H1 (cell line): ENCODE measurements around the gene STXBP5. TPM values are rescaled to one million over a fixed set of nuclear protein-coding genes. Genes with fewer than 3 reads are reported as not detected.

Source experiments
- CTCF ChIA-PET: fragments of 300-600 bp; sonication (Branson Sonifier 250); formaldehyde crosslinking; loops from one replicate; lab custom pipeline; 2021; ENCODE audit not compliant: partially characterized antibody; lab: Charles Lee
- POLR2A ChIA-PET: fragments of 300-600 bp; sonication (Branson Sonifier 250); formaldehyde crosslinking; loops from one replicate; lab custom pipeline; 2021; ENCODE audit warnings: inconsistent platforms; ENCODE audit not compliant: partially characterized antibody; lab: Charles Lee
- DNase-seq, 2 experiments: peaks; one replicate each; pipeline versions ENCODE4 v3.0.0 to v3.0.0-alpha.2; 2010 to 2022; ENCODE audit warnings: low spot score in 2 of 2, low read depth in 1 of 2, mixed read lengths in 1 of 2
- FAIRE-seq: peaks from 2 replicates; lab custom pipeline; 2011; peaks lifted over from hg19 to GRCh38; lab: Jason Lieb, UNC
- H2AFZ ChIP-seq: 2 replicates; pipeline ENCODE4 v1.8.1; 2012; ENCODE audit warnings: low read length, inconsistent platforms
- H2AK5ac ChIP-seq: 2 replicates; pipeline ENCODE4 v1.6.1; 2013; ENCODE audit warnings: low read depth, low read length
- H2BK120ac ChIP-seq: replicated peaks from 2 replicates; pipeline ENCODE3; 2013; ENCODE audit warnings: low read depth, low read length, inconsistent platforms
- H2BK12ac ChIP-seq: 2 replicates; pipeline ENCODE4 v1.6.1; 2013; ENCODE audit warnings: low read depth, low read length
- H2BK15ac ChIP-seq: 2 replicates; pipeline ENCODE4 v1.6.1; 2013; ENCODE audit warnings: low read length
- H2BK20ac ChIP-seq: 2 replicates; pipeline ENCODE4 v1.6.1; 2013; ENCODE audit warnings: low read length
- H2BK5ac ChIP-seq: 2 replicates; pipeline ENCODE4 v1.6.1; 2013; ENCODE audit warnings: low read depth, low read length
- H3K14ac ChIP-seq: 2 replicates; pipeline ENCODE4 v1.6.1; 2013; ENCODE audit warnings: inconsistent platforms; ENCODE audit not compliant: insufficient read length
- H3K18ac ChIP-seq: 2 replicates; pipeline ENCODE4 v1.6.1; 2013; ENCODE audit warnings: low read length; ENCODE audit errors: extremely low read depth
- H3K23ac ChIP-seq: 2 replicates; pipeline ENCODE4 v1.6.1; 2013; ENCODE audit warnings: inconsistent platforms; ENCODE audit not compliant: insufficient read length
- H3K23me2 ChIP-seq: 2 replicates; pipeline ENCODE4 v1.6.1; 2013; ENCODE audit warnings: low read depth, low read length
- H3K27ac ChIP-seq: 2 replicates; pipeline ENCODE4 v1.6.1; 2011; ENCODE audit warnings: low read depth, low read length, inconsistent platforms
- H3K27me3 ChIP-seq, 4 experiments: replicated peaks in 1 of 4; 1 replicate in 1 of 4; 2 replicates in 3 of 4; pipeline versions ENCODE4 v1.6.1 to v1.8.1; 2011 to 2013; ENCODE audit warnings: low read length in 3 of 4, mild to moderate bottlenecking in 3 of 4, inconsistent platforms in 2 of 4, mixed read lengths in 2 of 4, moderate library complexity in 1 of 4; ENCODE audit not compliant: control insufficient read depth in 3 of 4, insufficient read depth in 3 of 4; ENCODE audit errors: extremely low read depth in 1 of 4
- H3K36me3 ChIP-seq, 4 experiments: 2 replicates each; pipeline versions ENCODE4 v1.6.1 to v1.8.1; 2011 to 2013; ENCODE audit warnings: mild to moderate bottlenecking in 4 of 4, low read length in 3 of 4, moderate library complexity in 2 of 4, control low read depth in 1 of 4, inconsistent platforms in 1 of 4; ENCODE audit not compliant: insufficient read depth in 4 of 4, control insufficient read depth in 2 of 4
- H3K4ac ChIP-seq: replicated peaks from 2 replicates; pipeline ENCODE3; 2013; ENCODE audit warnings: low read length, low read depth, mixed read lengths, inconsistent platforms; ENCODE audit not compliant: insufficient read length
- H3K4me1 ChIP-seq, 4 experiments: replicated peaks in 1 of 4; 1 replicate in 1 of 4; 2 replicates in 3 of 4; pipeline versions ENCODE4 v1.6.1 to v1.8.1; 2011 to 2013; ENCODE audit warnings: low read length in 3 of 4, inconsistent platforms in 2 of 4, mixed read lengths in 1 of 4; ENCODE audit not compliant: insufficient read depth in 4 of 4, control insufficient read depth in 3 of 4
- H3K4me2 ChIP-seq, 2 experiments: 2 replicates each; pipeline versions ENCODE4 v1.6.1 to v1.8.1; 2011 to 2013; ENCODE audit warnings: low read depth in 2 of 2, low read length in 2 of 2, control low read depth in 1 of 2, inconsistent platforms in 1 of 2, mild to moderate bottlenecking in 1 of 2; ENCODE audit not compliant: insufficient read depth in 1 of 2
- H3K4me3 ChIP-seq, 4 experiments: fragments of 200-600, 300-600 bp in 1 of 4; sonication (generic), shearing (Covaris generic), sonication (Bioruptor Twin) in 1 of 4; 2 replicates each; pipeline versions ENCODE4 v1.5.1 to v1.8.1; 2011 to 2016; ENCODE audit warnings: low read length in 4 of 4, low read depth in 3 of 4, control low read depth in 2 of 4, inconsistent platforms in 2 of 4, mild to moderate bottlenecking in 2 of 4, mixed read lengths in 1 of 4, moderate library complexity in 1 of 4; ENCODE audit not compliant: insufficient read depth in 2 of 4; ENCODE audit errors: extremely low read depth in 1 of 4
- H3K56ac ChIP-seq: replicated peaks from 2 replicates; pipeline ENCODE3; 2013; ENCODE audit warnings: low read depth, mild to moderate bottlenecking, mixed read lengths, low read length, inconsistent platforms; ENCODE audit not compliant: insufficient read length
- H3K79me1 ChIP-seq: 2 replicates; pipeline ENCODE4 v1.6.1; 2013; ENCODE audit warnings: low read depth, low read length, control low read depth
- H3K79me2 ChIP-seq, 2 experiments: 2 replicates each; pipeline versions ENCODE4 v1.6.1 to v1.8.1; 2012 to 2013; ENCODE audit warnings: low read length in 2 of 2, mild to moderate bottlenecking in 2 of 2, inconsistent platforms in 1 of 2; ENCODE audit not compliant: insufficient read depth in 2 of 2, control insufficient read depth in 1 of 2
- H3K9ac ChIP-seq, 4 experiments: replicated peaks in 1 of 4; 1 replicate in 1 of 4; 2 replicates in 3 of 4; pipeline versions ENCODE4 v1.6.1 to v1.8.1; 2011 to 2013; ENCODE audit warnings: low read depth in 3 of 4, low read length in 3 of 4, control low read depth in 2 of 4, mild to moderate bottlenecking in 2 of 4, moderate library complexity in 2 of 4, inconsistent platforms in 1 of 4; ENCODE audit errors: extremely low read depth in 1 of 4
- H3K9me3 ChIP-seq, 2 experiments: 2 replicates each; pipeline versions ENCODE4 v1.6.1 to v1.8.1; 2012 to 2013; ENCODE audit warnings: mild to moderate bottlenecking in 2 of 2, moderate library complexity in 2 of 2, control low read depth in 1 of 2, inconsistent platforms in 1 of 2, low read depth in 1 of 2, low read length in 1 of 2, mixed read lengths in 1 of 2; ENCODE audit not compliant: insufficient read depth in 2 of 2
- H4K20me1 ChIP-seq, 2 experiments: replicated peaks in 1 of 2; 2 replicates each; pipeline versions ENCODE3 to v1.8.1; 2011 to 2013; ENCODE audit warnings: inconsistent platforms in 2 of 2, low read length in 2 of 2, mild to moderate bottlenecking in 1 of 2; ENCODE audit not compliant: insufficient read depth in 2 of 2, control insufficient read depth in 1 of 2
- H4K5ac ChIP-seq: 2 replicates; pipeline ENCODE4 v1.6.1; 2013; ENCODE audit warnings: low read length, low read depth, mixed read lengths, inconsistent platforms; ENCODE audit not compliant: insufficient read length
- H4K8ac ChIP-seq: 2 replicates; pipeline ENCODE4 v1.8.0; 2013; ENCODE audit warnings: mild to moderate bottlenecking, moderate library complexity, low read length, inconsistent platforms; ENCODE audit not compliant: insufficient read depth; ENCODE audit errors: extremely low read depth
- H4K91ac ChIP-seq: replicated peaks from 2 replicates; pipeline ENCODE3; 2013; ENCODE audit warnings: low read length, mixed read lengths, inconsistent platforms; ENCODE audit not compliant: insufficient read length
- ATF3 ChIP-seq: IDR thresholded peaks from 2 replicates; pipeline ENCODE4 v1.6.1; 2011; ENCODE audit warnings: low read depth, mild to moderate bottlenecking, low read length; ENCODE audit not compliant: insufficient read depth
- BRCA1 ChIP-seq: IDR thresholded peaks from 2 replicates; pipeline ENCODE4 v1.6.1; 2012; ENCODE audit warnings: low read depth, low read length, improper control_type of control experiment
- CHD2 ChIP-seq: IDR thresholded peaks from 2 replicates; pipeline ENCODE4 v1.6.1; 2012; ENCODE audit warnings: low read length, improper control_type of control experiment
- CREB1 ChIP-seq: IDR thresholded peaks from 2 replicates; pipeline ENCODE4 v1.6.1; 2012; ENCODE audit warnings: inconsistent platforms
- HDAC6 ChIP-seq: IDR thresholded peaks from one replicate; pipeline ENCODE4 v1.7.1; 2012; ENCODE audit warnings: low read depth, mild to moderate bottlenecking, inconsistent platforms, low read length, moderate library complexity
- MAFK ChIP-seq: IDR thresholded peaks from 2 replicates; pipeline ENCODE4 v1.6.1; 2012; ENCODE audit warnings: low read depth, mild to moderate bottlenecking, improper control_type of control experiment, low read length
- NRF1 ChIP-seq: IDR thresholded peaks from 2 replicates; pipeline ENCODE4 v1.6.1; 2011; ENCODE audit warnings: mild to moderate bottlenecking, low read depth, low read length, improper control_type of control experiment
- POLR2A ChIP-seq, 2 experiments: IDR thresholded peaks; 1 replicate in 1 of 2; 2 replicates in 1 of 2; pipeline ENCODE4 v1.6.1; 2011; ENCODE audit warnings: low read depth in 2 of 2, low read length in 2 of 2, mild to moderate bottlenecking in 2 of 2; ENCODE audit errors: control extremely low read depth in 1 of 2
- RFX5 ChIP-seq: IDR thresholded peaks from 2 replicates; pipeline ENCODE4 v1.6.1; 2011; ENCODE audit warnings: low read depth, low read length, improper control_type of control experiment, borderline replicate concordance
- RNF2 ChIP-seq: fragments of 200-900, 300-1000 bp; sonication (generic); IDR thresholded peaks from 2 replicates; pipeline ENCODE4 v1.7.1; 2016; ENCODE audit warnings: borderline replicate concordance, low read depth, mild to moderate bottlenecking, antibody characterized with exemption, low read length; ENCODE audit not compliant: poor library complexity, severe bottlenecking; ENCODE audit errors: missing control alignments
- SP1 ChIP-seq: IDR thresholded peaks from 2 replicates; pipeline ENCODE4 v1.6.1; 2011; ENCODE audit warnings: low read depth, low read length
- SUZ12 ChIP-seq: fragments of 200-600 bp; sonication (generic); IDR thresholded peaks from 2 replicates; pipeline ENCODE4 v1.6.1; 2012; ENCODE audit warnings: mild to moderate bottlenecking, inconsistent platforms, low read length, moderate library complexity, mixed read lengths
- TEAD4 ChIP-seq: IDR thresholded peaks from 2 replicates; pipeline ENCODE4 v1.6.1; 2012; ENCODE audit warnings: low read depth, low read length, inconsistent platforms, mixed read lengths
- ZNF274 ChIP-seq: IDR thresholded peaks from 2 replicates; pipeline ENCODE4 v1.7.0; 2012; ENCODE audit warnings: low read length, borderline replicate concordance; ENCODE audit errors: extremely low read depth
- WGBS, 2 experiments: shearing (Covaris generic) in 1 of 2; methylation state at CpG; one replicate each; pipeline versions ENCODE4 v1.1.6 to v1.1.7; 2013 to 2015; ENCODE audit warnings: low lambda C conversion rate in 2 of 2, mixed read lengths in 2 of 2, inconsistent platforms in 1 of 2, low coverage in 1 of 2, missing lambda C conversion rate in 1 of 2; ENCODE audit not compliant: insufficient replicate concordance in 2 of 2, insufficient coverage in 1 of 2, insufficient read length in 1 of 2; ENCODE audit errors: extremely low coverage in 1 of 2, missing lambda C conversion rate in 1 of 2; 5-methylcytosine and 5-hydroxymethylcytosine counted together
- polyA plus RNA-seq, 7 experiments: library from polyadenylated mRNA; depleted of rRNA in 3 of 7; stranded (reverse) in 5 of 7; unstranded in 2 of 7; fragments of >200 nt in 5 of 7; fragments of 200-250 nt in 2 of 7; gene quantifications; 1 replicate in 5 of 7; 2 replicates in 1 of 7; 4 replicates in 1 of 7; pipeline versions ENCODE4 v1.2.1 to v1.2.3, GENCODE V29; 2011 to 2013; ENCODE audit warnings: missing spikeins in 2 of 7, mixed read lengths in 2 of 7
- total RNA-seq: library from RNA; stranded (reverse); fragmentation: NEBNext Ultra II Directional; extraction: Animal tissue kit (Norgen Biotek cat#: 25700); gene quantifications from 2 replicates; pipeline ENCODE4 v1.2.1, GENCODE V29; 2021

The STXBP5 gene
- total and polyA plus RNA-seq, 2 of the 8 experiments (the other 6 are each of a cell fraction or from before 2014, with no cell fraction given) = 2.7 to 10.8 TPM

- Histone ChIP-seq H2BK5ac (no peak overlapping the region), H3K14ac (no peak overlapping the region), H3K23me2 (no peaks in the 10 kb centered on the region), H2BK15ac (no peak overlapping the region), H3K79me2 (peaks cover 0 to 15% of the 10 kb centered on the region in 2 experiments; a peak in 2 of 4 replicates), H4K5ac (no peak overlapping the region), H3K23ac (no peak overlapping the region), H3K56ac (no peak overlapping the region), H3K4ac (no peak overlapping the region), H2BK20ac (no peak overlapping the region), H3K4me3 (no peak overlapping the region), H4K8ac (no peak overlapping the region), H2BK120ac (no peak overlapping the region), H3K18ac (no peak overlapping the region), H3K27me3 (no peaks in the 10 kb centered on the region), H3K27ac (no peak overlapping the region), H2AK5ac (no peak overlapping the region), H3K36me3 (peaks cover 0 to 2% (median 0%) of the 10 kb centered on the region in 4 experiments; a peak in 1 of 8 replicates), H2AFZ (no peak overlapping the region), H3K79me1 (no peaks in the 10 kb centered on the region), H4K20me1 (no peaks in the 10 kb centered on the region), H3K4me2 (no peak overlapping the region), H3K4me1 (0 out of 7 replicates have a peak, but pooled peaks cover 0 to 2% (median 0%) of the 10 kb centered on the region in 4 experiments), H3K9ac (no peak overlapping the region), H2BK12ac (no peak overlapping the region), H4K91ac (no peak overlapping the region), H3K9me3 (no peaks in the 10 kb centered on the region)
- FAIRE-seq = no peak
- ChIA-PET CTCF (interaction anchor here (0.5 to 1.0 kb wide), 3 partner anchors 9 to 593 kb away, joined by 3 to 4 read pairs (median 3); no protein-coding TSS in a partner anchor), POLR2A (interaction anchor here (2.0 kb wide), 1 partner anchor 9 kb away, joined by 4 read pairs; no protein-coding TSS in a partner anchor)
- DNase-seq = no peak
- WGBS, 2 experiments = 94% methylated on average over 4 of the region's 4 CpGs; no CpG with 5 or more reads in 1 of the 2 experiments
- TF ChIP-seq RNF2 (no peak), BRCA1 (no peak), CREB1 (no peak), RFX5 (no peak), TEAD4 (no peak), SUZ12 (no peak), SP1 (no peak), MAFK (no peak), ATF3 (no peak), HDAC6 (no peak), ZNF274 (no peak), CHD2 (no peak), POLR2A (IDR thresholded peaks at IDR 0.05; ENCODE audit: control extremely low read depth in 1 of 2, low read depth in 2 of 2, low read length in 2 of 2) (no peak), NRF1 (no peak)
Measured at GRCh38 chr6:147211831-147212230, 7.6 kb downstream of the STXBP5 start.
